Endodermal cell (in vitro differentiated cells): ENCODE data around the gene CASP1. TPM values are rescaled to one million over a fixed set of nuclear protein-coding genes. Genes with fewer than 3 reads are reported as not detected.

Source experiments
- DNase-seq: peaks from one replicate; pipeline ENCODE4 v3.0.0-alpha.2; 2017
- H3K27ac ChIP-seq: 2 replicates; pipeline ENCODE4 v1.5.1; 2013; ENCODE audit warnings: mild to moderate bottlenecking, low read depth, low read length, moderate library complexity
- H3K27me3 ChIP-seq: 2 replicates; pipeline ENCODE4 v1.6.1; 2013; ENCODE audit warnings: mild to moderate bottlenecking, low read length, moderate library complexity; ENCODE audit not compliant: insufficient read depth, control insufficient read depth, poor library complexity, severe bottlenecking
- H3K36me3 ChIP-seq: 2 replicates; pipeline ENCODE4 v1.7.0; 2013; ENCODE audit warnings: mild to moderate bottlenecking, low read length, moderate library complexity; ENCODE audit not compliant: control insufficient read depth, insufficient read depth
- H3K4me1 ChIP-seq: one replicate; pipeline ENCODE4 v1.7.0; 2013; ENCODE audit warnings: low read length; ENCODE audit not compliant: control insufficient read depth, insufficient read depth
- H3K4me3 ChIP-seq: 2 replicates; pipeline ENCODE4 v1.5.1; 2013; ENCODE audit warnings: mild to moderate bottlenecking, low read length, moderate library complexity
- H3K9ac ChIP-seq: 2 replicates; pipeline ENCODE4 v1.6.1; 2013; ENCODE audit warnings: mild to moderate bottlenecking, low read length, moderate library complexity; ENCODE audit not compliant: poor library complexity, severe bottlenecking; ENCODE audit errors: extremely low read depth
- H3K9me3 ChIP-seq: 2 replicates; pipeline ENCODE4 v1.6.1; 2013; ENCODE audit warnings: mild to moderate bottlenecking, low read length, moderate library complexity; ENCODE audit not compliant: control insufficient read depth
- H3K27ac Mint-ChIP-seq: 2 replicates; pipeline ENCODE4 v1.8.0; 2020; ENCODE audit warnings: mixed read lengths
- H3K27me3 Mint-ChIP-seq: 2 replicates; pipeline ENCODE4 v1.8.0; 2021; ENCODE audit warnings: mild to moderate bottlenecking, mixed read lengths; ENCODE audit not compliant: insufficient read depth
- H3K36me3 Mint-ChIP-seq: 2 replicates; pipeline ENCODE4 v1.8.0; 2020; ENCODE audit warnings: low read depth, mixed read lengths
- H3K4me1 Mint-ChIP-seq: 2 replicates; pipeline ENCODE4 v1.8.0; 2020; ENCODE audit warnings: mixed read lengths
- H3K4me3 Mint-ChIP-seq: 2 replicates; pipeline ENCODE4 v1.8.0; 2020; ENCODE audit warnings: mild to moderate bottlenecking, moderate library complexity, mixed read lengths
- H3K9me3 Mint-ChIP-seq: 2 replicates; pipeline ENCODE4 v1.8.0; 2020; ENCODE audit warnings: mild to moderate bottlenecking, mixed read lengths
- CTCF ChIP-seq: fragments of 200-600 bp; sonication (generic); conservative IDR thresholded peaks from 2 replicates; pipeline ENCODE4 v1.5.0; 2021; ENCODE audit warnings: antibody characterized with exemption, mild to moderate bottlenecking
- WGBS, 2 experiments: methylation state at CpG; one replicate each; pipeline versions ENCODE4 v1.1.5 to v1.1.7; 2013; ENCODE audit warnings: missing lambda C conversion rate in 2 of 2, mixed read lengths in 1 of 2; ENCODE audit not compliant: insufficient coverage in 1 of 2, insufficient read length in 1 of 2; 5-methylcytosine and 5-hydroxymethylcytosine counted together
- total RNA-seq, 2 donors: library from RNA; stranded (reverse); fragmentation: NEBNext Ultra II Directional in 1 of 2; extraction: Animal tissue kit (Norgen Biotek cat#: 25700) in 1 of 2; gene quantifications; 2 replicates in 1 of 2; 3 replicates in 1 of 2; pipeline ENCODE4 v1.2.1, GENCODE V29; 2021

Gene CASP1
- total RNA-seq, 2 donors from 2014 or later = not detected

- Histone ChIP-seq H3K4me3 (no peak within 1 kb of the TSS), H3K27me3 (no peaks in the 10 kb centered on the region), H3K4me1 (no peaks in the 10 kb centered on the region), H3K36me3 (no peaks in the 10 kb centered on the region), H3K27ac (no peak within 1 kb of the TSS), H3K9me3 (no peaks in the 10 kb centered on the region), H3K9ac (no peak within 1 kb of the TSS)
- H3K4me1 Mint-ChIP-seq = peaks cover 2% of the 10 kb centered on the region
- DNase-seq = no peak
- no peak within 1 kb of the TSS for H3K27ac Mint-ChIP-seq
- no peaks in the 10 kb centered on the region for H3K36me3 Mint-ChIP-seq
- peaks cover 5% of the 10 kb centered on the region for H3K9me3 Mint-ChIP-seq
- H3K27me3 Mint-ChIP-seq = no peaks in the 10 kb centered on the region
- no peak for TF ChIP-seq CTCF
- H3K4me3 Mint-ChIP-seq = no peak within 1 kb of the TSS
Measured at GRCh38 chr11:105023003-105023402, 11.9 kb downstream of the CASP1 start, which contains the start of gene CASP5. TSS of gene CASP5 (minus strand) at chr11:105023168. CDS start at chr11:105023136, 32 bp downstream.

- no peak overlapping the region for H3K27ac ChIP-seq
- H3K9me3 Mint-ChIP-seq = peaks cover 5% of the 10 kb centered on the region
- no peak overlapping the region for H3K27ac Mint-ChIP-seq
- H3K4me3 Mint-ChIP-seq = no peak overlapping the region
- no peak for DNase-seq
- no peaks in the 10 kb centered on the region for H3K36me3 ChIP-seq
- WGBS, 2 experiments = 88 to 90% methylated on average over 2 of the region's 2 CpGs
- H3K9me3 ChIP-seq = no peaks in the 10 kb centered on the region
- H3K27me3 ChIP-seq = no peaks in the 10 kb centered on the region
- H3K9ac ChIP-seq = no peak overlapping the region
- no peak for TF ChIP-seq CTCF
- H3K27me3 Mint-ChIP-seq = no peaks in the 10 kb centered on the region
- no peaks in the 10 kb centered on the region for H3K4me1 ChIP-seq
- H3K36me3 Mint-ChIP-seq = no peaks in the 10 kb centered on the region
- no peak overlapping the region for H3K4me3 ChIP-seq
- peaks cover 2% of the 10 kb centered on the region for H3K4me1 Mint-ChIP-seq
Measured at GRCh38 chr11:105022527-105022926, 12.4 kb downstream of the CASP1 start.

GRCh38 chr11:105007463-105007862 lies 27.5 kb downstream of the CASP1 start:
- Histone ChIP-seq H3K27me3 (no peaks in the 10 kb centered on the region), H3K27ac (no peak overlapping the region), H3K9ac (no peak overlapping the region), H3K36me3 (no peaks in the 10 kb centered on the region), H3K4me1 (peaks cover 6% of the 10 kb centered on the region), H3K9me3 (no peaks in the 10 kb centered on the region), H3K4me3 (no peak overlapping the region)
- Mint-ChIP-seq H3K9me3 (no peaks in the 10 kb centered on the region), H3K27me3 (no peaks in the 10 kb centered on the region), H3K4me3 (no peak overlapping the region), H3K27ac (no peak overlapping the region), H3K36me3 (no peaks in the 10 kb centered on the region), H3K4me1 (peaks cover 8% of the 10 kb centered on the region)
- TF ChIP-seq CTCF = no peak
- DNase-seq = no peak
